HG03521 (cell line): ENCODE results near the gene HOXD4.

Experiments
- ATAC-seq: cut with Tn5 transposase; IDR thresholded peaks from one replicate; pipeline ENCODE4 v1.9.1; 2021; ENCODE audit warnings: mild to moderate bottlenecking, moderate library complexity; ENCODE audit not compliant: unreplicated experiment

Gene HOXD4

GRCh38 chr2:176170602-176171305 is 19.4 kb downstream of the HOXD4 start:
- no peak for ATAC-seq

GRCh38 chr2:176171351-176172006 is 20.1 kb downstream of the HOXD4 start:
- no peak for ATAC-seq

- ATAC-seq, result no peak
Measured at GRCh38 chr2:176172007-176172894, 20.9 kb downstream of the HOXD4 start.

- ATAC-seq, result no peak
Measured at GRCh38 chr2:176172895-176173566, 21.7 kb downstream of the HOXD4 start.

GRCh38 chr2:176173567-176174381 is 22.4 kb downstream of the HOXD4 start:
- ATAC-seq, result no peak

GRCh38 chr2:176174382-176174823 is 23.1 kb downstream of the HOXD4 start:
- ATAC-seq, result no peak

GRCh38 chr2:176174824-176175708 is 23.7 kb downstream of the HOXD4 start:
- no peak for ATAC-seq

GRCh38 chr2:176175709-176176607 is 24.6 kb downstream of the HOXD4 start:
- no peak for ATAC-seq

- ATAC-seq, result no peak
Measured at GRCh38 chr2:176177580-176178037, 26.3 kb downstream of the HOXD4 start.

GRCh38 chr2:176178038-176178756 is 26.8 kb downstream of the HOXD4 start:
- ATAC-seq, result no peak

GRCh38 chr2:176178757-176179295 is 27.5 kb downstream of the HOXD4 start:
- no peak for ATAC-seq

GRCh38 chr2:176181551-176181950 is 30.2 kb downstream of the HOXD4 start:
- no peak for ATAC-seq

GRCh38 chr2:176182671-176183070 is 31.3 kb downstream of the HOXD4 start:
- ATAC-seq, result no peak

- ATAC-seq, result no peak
Measured at GRCh38 chr2:176184749-176185148, 33.4 kb downstream of the HOXD4 start.

- ATAC-seq, result no peak
Measured at GRCh38 chr2:176186024-176186423, 34.7 kb downstream of the HOXD4 start.

- no peak for ATAC-seq
Measured at GRCh38 chr2:176187200-176187898, 36.0 kb downstream of the HOXD4 start.
